Ovary (tissue), 9 donors: ENCODE results near the gene EGLN2. TPM values are rescaled to one million over a fixed set of nuclear protein-coding genes. Genes with fewer than 3 reads are reported as not detected.

Experiments
- DNase-seq, 5 donors: peaks; one replicate each; pipeline ENCODE4 v3.0.0-alpha.2; 2019 to 2020
- H3K27ac ChIP-seq, 2 donors: fragments of 200-600 bp; one replicate each; pipeline versions ENCODE4 v1.5.1 to v1.8.0; 2019 to 2022
- H3K27me3 ChIP-seq: fragments of 200-600 bp; one replicate; pipeline ENCODE4 v1.8.0; 2022
- H3K36me3 ChIP-seq: fragments of 200-600 bp; sonication (generic); one replicate; pipeline ENCODE4 v1.5.1; 2019
- H3K4me1 ChIP-seq: one replicate; pipeline ENCODE4 v1.8.1; 2013; ENCODE audit warnings: mild to moderate bottlenecking, moderate library complexity; ENCODE audit not compliant: insufficient read depth
- H3K4me3 ChIP-seq: fragments of 200-600 bp; sonication (generic); one replicate; pipeline ENCODE4 v1.5.1; 2017
- H3K9me3 ChIP-seq, 2 donors: fragments of 200-600 bp in 1 of 2; sonication (generic) in 1 of 2; one replicate each; pipeline versions ENCODE4 v1.5.1 to v1.8.1; 2013 to 2019; ENCODE audit warnings: mild to moderate bottlenecking in 1 of 2, moderate library complexity in 1 of 2
- EP300 ChIP-seq: sonication (generic); formaldehyde crosslinking; IDR thresholded peaks from one replicate; pipeline ENCODE4 v1.6.1; 2017; ENCODE audit warnings: antibody characterized with exemption
- POLR2A ChIP-seq: fragments of 450-650 bp; IDR thresholded peaks from one replicate; pipeline ENCODE4 v1.6.1; 2017; ENCODE audit warnings: antibody characterized with exemption, mild to moderate bottlenecking, moderate library complexity
- WGBS, 3 donors: extraction: QIAGEN DNeasy Blood & Tissue Kit in 1 of 3; methylation state at CpG; one replicate each; pipeline versions ENCODE4 v1.1.5 to v1.1.7; 2013 to 2017; 5-methylcytosine and 5-hydroxymethylcytosine counted together
- intact Hi-C, 4 donors: fragments of 100-400 bp; cut with DNase I; formaldehyde crosslinking; loops; one replicate each; pipeline versions ENCODE4 v1.11.0 to v1.15.1; 2022 to 2023
- polyA plus RNA-seq, 2 donors: library from polyadenylated mRNA; stranded (reverse); fragments of 200-250 nt in 1 of 2; fragments of 350-450 nt in 1 of 2; fragmentation: Illumina TruSeq in 1 of 2; extraction: RNeasy Lipid Tissue Mini Kit (QIAGEN cat#74804) in 1 of 2; gene quantifications; one replicate each; pipeline ENCODE4 v1.2.3, GENCODE V29; 2013 to 2014
- total RNA-seq, 7 donors: library from RNA; depleted of rRNA in 2 of 7; stranded (reverse); fragments of >200 nt in 2 of 7; fragmentation: NEBNext Ultra II Directional in 3 of 7; extraction: Animal tissue kit (Norgen Biotek cat#: 25700) in 3 of 7; gene quantifications; one replicate each; pipeline versions ENCODE4 v1.1.0 to v1.2.4, GENCODE V29; 2016 to 2023
- TF ChIP-seq, protein P1 (sequence below), 3 donors: fragments of 450-650 bp in 2 of 3; fragments of 200-600 bp in 1 of 3; IDR thresholded peaks; one replicate each; pipeline versions ENCODE4 v1.5.1 to v1.8.0; 2016 to 2022; ENCODE audit warnings: antibody characterized with exemption in 3 of 3, mild to moderate bottlenecking in 1 of 3
- donor health status: DM: no; HTN: no; CAD: no; lungs with moderate emphysema.
- donor health status: DM: no; HTN: no; CAD: no.
- donor health status: Bipolar disorder and iron deficiency.
- donor health status: DM: yes; HTN: yes; CAD: no.
- donor health status: DM: no; HTN: no; CAD: no.
- donor health status: DM: yes; HTN: yes; CAD: no.

The EGLN2 gene
- total and polyA plus RNA-seq, 9 donors, result 43.6 to 121 (median 95.8) TPM

DNA sequence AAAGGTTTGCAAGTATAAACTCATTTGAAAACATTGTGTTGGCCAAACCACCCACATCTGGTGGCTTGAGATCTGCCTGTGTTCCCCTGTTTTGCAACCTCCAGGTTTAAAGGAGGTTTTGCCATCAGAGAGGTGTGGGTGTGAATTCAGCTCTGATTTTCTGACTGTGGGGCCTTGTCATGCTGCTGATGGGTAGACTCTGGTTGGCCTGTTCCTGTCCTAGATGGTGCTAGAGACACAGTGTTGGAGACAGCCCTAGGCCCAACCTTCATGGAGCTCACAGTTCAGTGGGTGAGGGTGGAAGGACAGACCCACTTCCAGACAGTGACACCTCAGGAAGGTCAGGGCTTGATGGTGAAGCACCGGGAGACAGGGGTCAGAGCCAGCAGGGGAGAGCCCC lies 13.5 kb upstream of the EGLN2 start:
- Histone ChIP-seq H3K27me3 (no peaks in the 10 kb centered on the region), H3K9me3 (no peaks in the 10 kb centered on the region), H3K36me3 (no peaks in the 10 kb centered on the region), H3K4me3 (no peak overlapping the region), H3K27ac (no peak overlapping the region), H3K4me1 (no peaks in the 10 kb centered on the region)
- DNase-seq, result no peak
- TF ChIP-seq POLR2A, result no peak
- TF ChIP-seq EP300, result no peak
- TF ChIP-seq, protein P1, sequence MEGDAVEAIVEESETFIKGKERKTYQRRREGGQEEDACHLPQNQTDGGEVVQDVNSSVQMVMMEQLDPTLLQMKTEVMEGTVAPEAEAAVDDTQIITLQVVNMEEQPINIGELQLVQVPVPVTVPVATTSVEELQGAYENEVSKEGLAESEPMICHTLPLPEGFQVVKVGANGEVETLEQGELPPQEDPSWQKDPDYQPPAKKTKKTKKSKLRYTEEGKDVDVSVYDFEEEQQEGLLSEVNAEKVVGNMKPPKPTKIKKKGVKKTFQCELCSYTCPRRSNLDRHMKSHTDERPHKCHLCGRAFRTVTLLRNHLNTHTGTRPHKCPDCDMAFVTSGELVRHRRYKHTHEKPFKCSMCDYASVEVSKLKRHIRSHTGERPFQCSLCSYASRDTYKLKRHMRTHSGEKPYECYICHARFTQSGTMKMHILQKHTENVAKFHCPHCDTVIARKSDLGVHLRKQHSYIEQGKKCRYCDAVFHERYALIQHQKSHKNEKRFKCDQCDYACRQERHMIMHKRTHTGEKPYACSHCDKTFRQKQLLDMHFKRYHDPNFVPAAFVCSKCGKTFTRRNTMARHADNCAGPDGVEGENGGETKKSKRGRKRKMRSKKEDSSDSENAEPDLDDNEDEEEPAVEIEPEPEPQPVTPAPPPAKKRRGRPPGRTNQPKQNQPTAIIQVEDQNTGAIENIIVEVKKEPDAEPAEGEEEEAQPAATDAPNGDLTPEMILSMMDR (IDR thresholded peaks at IDR 0.05), result no peak
- WGBS, 3 donors, result 21 to 26% (median 22%) methylated on average over 1 of the region's 1 CpG
- intact Hi-C loops, result no loop called here

DNA sequence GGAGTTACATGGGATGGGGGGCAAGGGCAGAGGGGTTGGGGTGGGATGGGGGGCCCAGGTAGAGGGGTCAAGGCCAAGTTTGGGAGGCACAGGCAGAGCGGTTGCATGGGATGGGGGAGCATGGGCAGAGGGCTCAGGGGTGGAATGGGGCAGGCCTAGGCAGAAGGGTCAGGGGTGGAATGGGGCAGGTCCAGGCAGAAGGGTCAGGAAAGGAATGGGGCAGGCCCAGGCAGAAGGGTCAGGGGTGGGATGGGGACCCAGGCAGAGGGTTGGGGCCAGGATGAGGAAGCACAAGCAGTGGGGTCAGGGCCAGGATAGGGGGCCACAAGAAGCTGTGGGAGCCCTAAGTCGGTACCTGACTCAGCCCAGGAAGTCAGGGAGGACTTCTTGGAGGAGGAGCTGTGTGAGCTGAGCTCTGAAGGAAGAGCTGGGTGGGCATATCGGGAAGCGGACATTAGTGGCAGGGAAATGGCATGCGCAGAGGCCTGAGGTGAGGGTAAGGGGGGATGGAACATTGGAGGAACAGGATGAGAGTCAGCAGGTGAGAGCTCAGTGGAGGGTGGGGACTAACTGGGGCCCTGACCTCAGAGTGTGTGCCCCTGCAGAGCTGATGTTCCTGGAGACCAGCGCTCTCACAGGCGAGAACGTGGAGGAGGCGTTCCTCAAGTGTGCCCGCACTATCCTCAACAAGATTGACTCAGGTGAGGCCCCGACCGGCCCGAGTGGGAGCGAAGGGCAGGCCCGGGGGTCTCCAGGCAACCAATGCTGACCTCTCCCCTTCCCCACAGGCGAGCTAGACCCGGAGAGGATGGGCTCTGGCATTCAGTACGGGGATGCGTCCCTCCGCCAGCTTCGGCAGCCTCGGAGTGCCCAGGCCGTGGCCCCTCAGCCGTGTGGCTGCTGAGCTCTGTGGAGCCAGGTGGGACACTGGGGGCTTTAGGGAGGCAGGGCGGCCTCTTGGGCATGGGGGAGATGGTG lies 12.6 kb upstream of the EGLN2 start:
- H3K27me3 ChIP-seq, result no peaks in the 10 kb centered on the region
- H3K4me3 ChIP-seq, result no peak overlapping the region
- H3K27ac ChIP-seq, result no peak overlapping the region
- intact Hi-C loops, result no loop called here
- TF ChIP-seq POLR2A, result no peak
- TF ChIP-seq EP300, result no peak
- TF ChIP-seq, protein P1 (IDR thresholded peaks at IDR 0.05), result no peak
- H3K36me3 ChIP-seq, result no peaks in the 10 kb centered on the region
- H3K4me1 ChIP-seq, result no peaks in the 10 kb centered on the region
- no peaks in the 10 kb centered on the region for H3K9me3 ChIP-seq
- WGBS, 3 donors, result 82 to 90% (median 84%) methylated on average over 20 to 25 of the region's 25 CpGs
- no peak for DNase-seq

DNA sequence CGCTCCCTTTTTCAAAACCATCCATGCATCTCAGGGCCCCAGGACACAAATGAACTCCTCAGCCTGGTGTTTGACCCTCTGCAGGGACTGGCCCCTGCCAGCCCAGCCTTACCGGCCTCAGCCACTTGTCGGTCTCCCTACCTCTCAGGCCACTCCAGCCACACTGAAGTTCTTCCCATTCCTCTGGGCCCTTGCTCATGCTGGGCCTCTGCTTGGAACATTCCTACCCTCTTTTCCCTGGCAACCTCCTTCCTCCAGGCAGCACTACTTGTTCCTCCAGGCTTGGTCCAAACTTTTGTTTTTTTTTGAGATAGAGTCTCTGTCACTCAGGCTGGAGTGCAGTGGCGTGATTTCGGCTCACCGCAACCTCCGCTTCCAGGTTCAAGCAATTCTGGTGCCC lies 7.6 kb upstream of the EGLN2 start:
- 77 to 90% (median 79%) methylated on average over 7 of the region's 7 CpGs for WGBS, 3 donors
- no peaks in the 10 kb centered on the region for H3K36me3 ChIP-seq
- no peak for DNase-seq
- H3K27me3 ChIP-seq, result no peaks in the 10 kb centered on the region
- no peak overlapping the region for H3K4me3 ChIP-seq
- H3K4me1 ChIP-seq, result no peaks in the 10 kb centered on the region
- TF ChIP-seq, protein P1 (IDR thresholded peaks at IDR 0.05), result no peak
- TF ChIP-seq EP300 (no peak), POLR2A (no peak)
- H3K9me3 ChIP-seq, result no peaks in the 10 kb centered on the region
- no peak overlapping the region for H3K27ac ChIP-seq
- intact Hi-C loops, result no loop called here

DNA sequence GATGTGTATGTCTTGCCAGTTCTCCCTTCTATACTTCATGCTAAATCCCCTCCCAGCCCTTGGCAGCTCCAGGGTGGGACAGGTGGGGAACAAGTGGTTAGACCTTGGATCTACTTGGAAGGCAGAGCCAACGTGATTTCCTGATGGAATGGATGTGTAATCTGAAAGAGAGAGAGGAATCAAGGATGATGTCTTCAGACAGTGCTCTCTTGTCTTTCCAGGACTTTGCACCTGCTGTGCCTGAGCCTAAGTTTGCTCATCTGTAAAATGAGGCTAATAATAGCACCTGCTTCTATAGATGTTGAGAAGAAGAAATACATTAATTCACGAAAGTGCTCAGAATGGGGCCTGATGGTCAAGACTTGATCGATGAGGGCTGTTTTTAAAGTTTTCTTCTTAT lies 7.0 kb upstream of the EGLN2 start:
- no peak overlapping the region for H3K27ac ChIP-seq
- H3K4me3 ChIP-seq, result no peak overlapping the region
- H3K36me3 ChIP-seq, result no peaks in the 10 kb centered on the region

More for the DNA sequence above, 7.0 kb upstream of the EGLN2 start:
- DNase-seq, result no peak
- TF ChIP-seq EP300 (no peak), POLR2A (no peak)
- TF ChIP-seq, protein P1 (IDR thresholded peaks at IDR 0.05), result no peak
- Histone ChIP-seq H3K9me3 (no peaks in the 10 kb centered on the region), H3K27me3 (no peaks in the 10 kb centered on the region), H3K4me1 (no peaks in the 10 kb centered on the region)
- WGBS, 3 donors, result 74 to 85% (median 82%) methylated on average over 3 of the region's 3 CpGs
- intact Hi-C loops, result no loop called here
